Measurements from ENCODE around the gene LRRC71.

Gene LRRC71

DNA sequence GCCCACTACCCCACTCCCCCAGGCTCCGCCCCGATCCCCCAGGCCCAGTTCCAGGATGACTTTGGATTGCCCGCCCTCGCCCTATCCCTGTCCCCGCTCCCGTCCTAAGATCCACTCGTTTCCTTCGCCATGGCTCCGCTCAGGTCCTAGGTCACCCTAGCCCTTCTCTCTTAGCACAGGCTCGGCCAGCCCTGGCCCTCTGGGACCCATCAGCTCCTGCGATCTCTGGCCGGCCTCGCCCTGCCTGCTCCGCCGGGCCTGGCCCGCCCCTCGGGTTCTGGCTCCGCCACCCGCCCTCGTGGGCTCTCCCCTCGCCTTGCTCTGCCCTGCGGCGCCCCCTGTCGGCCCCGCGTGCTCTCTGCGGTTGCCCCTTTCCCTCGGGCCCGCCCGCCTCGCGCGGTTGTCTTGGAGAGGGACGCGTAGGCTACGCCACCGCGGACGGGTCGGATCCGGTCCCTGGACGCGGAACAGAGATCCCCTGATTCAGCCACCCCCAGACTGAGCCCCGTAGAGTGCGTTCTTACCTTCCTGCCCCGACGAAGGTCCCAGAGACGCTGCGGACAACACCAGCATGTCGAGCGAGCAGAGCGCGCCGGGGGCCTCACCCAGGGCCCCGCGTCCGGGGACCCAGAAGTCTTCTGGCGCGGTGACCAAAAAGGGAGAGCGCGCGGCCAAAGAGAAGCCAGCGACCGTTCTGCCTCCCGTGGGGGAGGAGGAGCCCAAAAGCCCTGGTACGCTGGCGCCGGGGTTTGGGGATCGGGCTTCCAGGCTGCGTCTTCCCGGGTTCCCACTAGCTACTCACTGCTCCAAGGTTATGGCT lies at the start of gene LRRC71:
TSS of gene LRRC71 (plus strand) at position 400 of the 820 bp plus-strand sequence. CDS start at position 572, 172 bp downstream.
- DNase-seq: peak; percentile 63

DNA sequence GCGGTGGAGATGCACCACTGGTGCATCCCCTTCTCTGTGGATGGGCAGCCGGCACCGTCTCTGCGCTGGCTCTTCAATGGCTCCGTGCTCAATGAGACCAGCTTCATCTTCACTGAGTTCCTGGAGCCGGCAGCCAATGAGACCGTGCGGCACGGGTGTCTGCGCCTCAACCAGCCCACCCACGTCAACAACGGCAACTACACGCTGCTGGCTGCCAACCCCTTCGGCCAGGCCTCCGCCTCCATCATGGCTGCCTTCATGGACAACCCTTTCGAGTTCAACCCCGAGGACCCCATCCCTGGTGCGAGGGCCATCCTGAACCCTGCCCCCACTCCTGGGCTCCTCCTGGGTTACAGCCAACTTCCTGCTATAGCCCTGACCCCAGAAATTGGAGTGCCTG lies 46.8 kb upstream of the LRRC71 start:
- no peak for DNase-seq

DNA sequence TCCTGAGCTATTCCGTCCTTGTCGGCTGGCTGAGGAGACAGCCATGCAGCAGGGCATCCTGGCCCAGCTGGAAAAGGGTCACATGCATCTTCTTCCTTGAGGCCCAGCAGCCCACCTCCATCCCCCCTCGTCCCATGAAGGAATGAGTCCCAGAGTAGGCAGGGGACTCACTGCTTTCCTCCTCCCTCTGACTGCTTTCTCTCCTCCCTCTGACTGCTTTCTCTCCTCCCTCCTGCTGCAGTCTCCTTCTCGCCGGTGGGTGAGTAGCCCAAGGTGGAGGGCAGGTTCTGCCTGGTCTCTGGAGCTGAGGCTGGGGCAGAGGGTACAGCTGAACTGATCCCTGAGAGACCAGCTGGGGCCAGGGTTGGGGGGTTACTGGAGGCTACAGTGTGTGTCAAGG lies 46.3 kb upstream of the LRRC71 start:
- no peak for DNase-seq

DNA sequence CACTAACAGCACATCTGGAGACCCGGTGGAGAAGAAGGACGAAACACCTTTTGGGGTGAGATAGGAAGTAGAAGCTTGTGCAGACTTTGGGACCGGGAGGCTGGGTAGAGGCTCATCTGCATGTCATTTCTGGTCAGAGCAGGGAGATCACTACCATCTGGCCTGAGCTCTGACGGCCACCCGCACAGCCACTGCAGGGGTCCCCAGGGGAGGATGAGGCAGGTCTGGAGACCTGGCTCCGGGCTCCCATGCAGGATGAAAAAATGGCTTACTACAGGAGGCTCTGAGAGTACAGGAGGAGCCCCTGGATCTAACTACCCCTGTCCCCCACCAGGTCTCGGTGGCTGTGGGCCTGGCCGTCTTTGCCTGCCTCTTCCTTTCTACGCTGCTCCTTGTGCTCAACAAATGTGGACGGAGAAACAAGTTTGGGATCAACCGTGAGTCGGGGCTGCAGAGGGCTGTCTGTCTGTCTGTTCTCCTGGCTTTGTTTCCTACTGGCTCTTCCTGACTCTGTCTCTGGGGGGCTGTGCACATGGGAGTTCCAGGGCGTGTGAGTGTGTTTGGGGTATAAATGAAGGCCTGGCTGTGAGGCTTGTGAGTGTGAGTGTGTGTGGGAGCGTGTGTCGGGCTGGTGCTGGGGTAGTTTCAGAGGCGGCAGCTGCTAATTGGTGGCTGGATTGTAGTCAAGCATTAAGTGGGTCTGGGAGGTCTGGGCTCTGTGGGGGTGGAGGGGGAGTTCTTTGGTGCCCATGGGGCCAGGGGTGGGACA lies 45.7 kb upstream of the LRRC71 start:
- DNase-seq: no peak

DNA sequence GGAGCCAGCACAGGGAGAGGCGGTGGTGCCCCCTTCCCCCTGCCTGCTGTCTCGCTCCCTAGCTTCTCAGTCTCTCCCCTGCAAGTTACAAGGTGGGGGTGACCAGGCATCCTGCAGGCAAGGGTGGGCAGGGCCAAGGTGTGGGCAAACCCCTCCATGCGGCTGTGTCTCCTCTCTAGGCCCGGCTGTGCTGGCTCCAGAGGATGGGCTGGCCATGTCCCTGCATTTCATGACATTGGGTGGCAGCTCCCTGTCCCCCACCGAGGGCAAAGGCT lies 45.2 kb upstream of the LRRC71 start:
- no peak for DNase-seq

DNA sequence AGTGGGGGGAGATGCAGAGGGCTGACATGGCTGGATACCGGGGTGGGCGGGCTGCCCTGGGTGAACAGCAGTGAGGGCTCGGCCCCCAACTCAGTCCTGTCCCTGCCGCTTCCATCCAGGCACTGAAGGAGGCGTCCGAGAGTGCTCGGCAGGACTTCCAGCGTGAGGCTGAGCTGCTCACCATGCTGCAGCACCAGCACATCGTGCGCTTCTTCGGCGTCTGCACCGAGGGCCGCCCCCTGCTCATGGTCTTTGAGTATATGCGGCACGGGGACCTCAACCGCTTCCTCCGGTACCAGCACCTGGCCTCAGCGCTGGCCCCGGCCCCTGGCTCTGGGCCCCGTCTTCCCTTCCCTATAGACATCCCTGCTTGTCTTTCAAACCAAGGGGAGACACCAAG lies 44.2 kb upstream of the LRRC71 start:
- DNase-seq: no peak

DNA sequence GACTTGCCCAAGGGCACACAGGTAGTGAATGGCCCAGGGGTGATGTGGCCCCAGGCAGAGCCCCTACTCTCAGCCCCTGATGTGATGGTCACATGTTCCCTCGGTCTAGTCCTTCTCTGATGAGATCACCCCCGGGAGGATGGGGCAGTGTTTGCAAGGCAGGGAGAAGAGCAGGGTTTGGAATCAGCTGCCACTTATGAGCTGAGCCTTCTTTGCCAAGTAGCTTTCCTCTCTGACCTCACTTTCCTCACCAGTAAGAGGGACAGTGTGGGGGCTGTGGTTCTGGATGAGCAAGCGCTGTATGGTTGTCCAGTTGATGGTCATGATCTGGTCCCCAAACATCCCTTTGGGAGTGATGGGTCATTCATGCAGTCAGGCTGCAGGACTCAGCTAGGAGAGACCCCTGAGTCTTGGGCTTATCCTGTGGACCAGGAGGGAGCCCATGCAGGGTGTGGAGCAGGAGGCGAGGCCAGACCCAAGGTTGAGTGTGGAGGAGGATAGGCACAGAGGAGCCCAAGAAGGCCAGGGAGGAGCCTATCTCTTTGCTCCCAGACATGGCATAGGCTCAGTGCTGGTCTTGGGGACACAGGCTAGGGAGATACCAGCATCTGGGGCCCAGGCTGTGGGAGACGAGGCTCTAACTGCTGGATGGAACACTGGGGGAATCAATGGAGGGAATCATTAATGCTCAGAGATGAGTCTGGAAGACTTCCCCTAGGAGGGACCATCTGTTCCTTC lies 42.8 kb upstream of the LRRC71 start:
- DNase-seq: no peak

DNA sequence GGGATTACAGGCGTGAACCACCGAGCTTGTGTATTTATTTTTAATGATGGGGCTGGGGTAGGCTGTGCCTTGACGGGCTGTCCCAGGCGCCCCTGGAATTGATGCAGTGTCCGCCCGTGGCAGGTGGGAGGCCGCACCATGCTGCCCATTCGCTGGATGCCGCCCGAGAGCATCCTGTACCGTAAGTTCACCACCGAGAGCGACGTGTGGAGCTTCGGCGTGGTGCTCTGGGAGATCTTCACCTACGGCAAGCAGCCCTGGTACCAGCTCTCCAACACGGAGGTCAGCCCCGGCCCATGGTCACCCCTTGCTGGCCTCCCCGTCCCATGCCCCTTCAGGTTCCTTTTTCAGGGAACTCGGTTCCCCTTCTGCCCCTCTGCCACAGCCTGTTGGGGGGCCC lies 40.6 kb upstream of the LRRC71 start:
- no peak for DNase-seq

DNA sequence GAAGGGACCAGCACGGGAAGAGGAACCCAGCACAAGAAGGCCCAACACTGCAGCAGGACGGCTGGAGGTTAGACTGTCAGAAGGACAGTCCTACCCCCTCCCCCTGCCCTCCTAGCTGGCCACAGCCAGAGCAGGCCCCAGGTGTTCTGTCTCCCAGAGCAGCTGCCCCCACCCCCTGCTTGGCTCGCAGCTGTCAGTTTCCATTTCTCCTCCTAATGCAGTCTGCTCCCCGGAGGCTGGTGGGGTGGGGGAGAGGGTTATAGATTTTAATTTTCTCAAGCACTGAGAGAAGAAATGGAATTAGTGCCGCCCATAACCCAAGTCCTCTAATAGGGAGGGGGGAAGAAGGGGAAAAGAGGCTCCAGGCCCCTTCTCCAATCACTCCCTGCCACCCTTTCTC lies 40.0 kb upstream of the LRRC71 start:
- DNase-seq: no peak

DNA sequence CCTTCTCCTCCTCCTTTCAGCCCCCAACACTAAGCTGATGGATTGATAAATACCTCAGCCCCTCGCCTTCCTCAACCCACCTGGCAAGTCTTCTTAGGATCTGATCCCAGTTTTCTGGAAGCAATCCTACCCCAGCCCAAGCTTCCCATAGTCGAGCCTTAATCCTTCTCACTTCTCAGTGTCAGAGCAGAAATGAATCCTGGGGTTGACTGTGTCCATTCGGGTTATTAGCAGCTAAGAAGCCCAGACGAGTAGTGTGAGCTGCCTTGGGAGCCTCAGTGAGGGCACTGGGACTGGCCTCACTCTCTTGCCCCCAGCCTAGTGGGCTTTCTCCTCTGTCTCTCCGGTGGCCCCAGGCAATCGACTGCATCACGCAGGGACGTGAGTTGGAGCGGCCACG lies 39.3 kb upstream of the LRRC71 start:
- DNase-seq: no peak

DNA sequence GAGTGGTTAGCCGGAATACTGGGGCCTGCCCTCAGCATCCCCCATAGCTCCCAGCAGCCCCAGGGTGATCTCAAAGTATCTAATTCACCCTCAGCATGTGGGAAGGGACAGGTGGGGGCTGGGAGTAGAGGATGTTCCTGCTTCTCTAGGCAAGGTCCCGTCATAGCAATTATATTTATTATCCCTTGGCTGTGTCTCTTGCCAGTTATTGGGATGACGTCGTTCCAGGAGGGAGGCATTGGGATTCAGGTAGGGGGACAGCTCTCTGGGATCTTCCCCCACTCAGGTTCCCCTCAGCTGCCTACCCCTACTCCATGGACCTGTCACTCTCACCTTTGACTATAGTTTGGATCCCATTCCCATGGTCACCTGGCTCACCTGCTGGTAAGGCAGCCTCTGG lies 38.8 kb upstream of the LRRC71 start:
- DNase-seq: no peak

DNA sequence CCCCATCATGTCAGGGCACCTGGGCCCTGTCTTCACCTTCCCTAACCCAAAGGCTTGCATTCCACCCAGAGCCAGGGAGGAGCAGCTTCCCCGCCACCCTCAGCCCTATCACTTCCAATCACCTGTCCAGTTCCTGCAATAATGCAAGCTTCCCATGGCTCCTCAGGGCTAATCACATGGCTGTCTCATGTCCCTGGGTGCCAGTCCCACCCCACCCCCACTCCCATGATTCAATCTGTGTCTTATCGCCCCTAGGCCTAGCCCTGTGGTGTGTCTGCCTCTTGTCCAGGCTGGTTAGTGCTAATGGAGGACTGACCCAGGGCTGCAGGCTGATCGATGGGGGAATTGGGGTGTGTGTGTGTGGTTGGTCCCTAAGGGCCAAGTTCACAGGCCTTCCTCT lies 37.9 kb upstream of the LRRC71 start:
- DNase-seq: no peak

DNA sequence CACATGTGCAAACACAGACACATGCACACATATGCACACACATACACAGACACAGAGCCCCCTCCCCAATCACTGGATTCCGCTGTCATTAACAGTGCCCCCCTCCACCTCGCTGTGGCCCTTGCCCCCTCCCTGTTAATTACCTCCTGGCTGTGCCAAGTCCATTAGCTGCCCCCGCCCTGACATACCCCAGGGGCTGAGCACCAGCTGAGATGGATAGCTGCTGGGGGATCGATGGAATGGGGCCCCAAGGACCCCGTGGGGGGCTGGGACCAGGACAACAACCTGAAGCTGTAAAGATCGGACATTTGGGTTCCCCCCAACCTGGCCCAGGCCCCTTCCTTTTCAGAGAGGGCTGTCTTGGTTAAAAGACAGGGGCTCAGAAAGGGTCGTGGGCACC lies 36.5 kb upstream of the LRRC71 start:
- no peak for DNase-seq

DNA sequence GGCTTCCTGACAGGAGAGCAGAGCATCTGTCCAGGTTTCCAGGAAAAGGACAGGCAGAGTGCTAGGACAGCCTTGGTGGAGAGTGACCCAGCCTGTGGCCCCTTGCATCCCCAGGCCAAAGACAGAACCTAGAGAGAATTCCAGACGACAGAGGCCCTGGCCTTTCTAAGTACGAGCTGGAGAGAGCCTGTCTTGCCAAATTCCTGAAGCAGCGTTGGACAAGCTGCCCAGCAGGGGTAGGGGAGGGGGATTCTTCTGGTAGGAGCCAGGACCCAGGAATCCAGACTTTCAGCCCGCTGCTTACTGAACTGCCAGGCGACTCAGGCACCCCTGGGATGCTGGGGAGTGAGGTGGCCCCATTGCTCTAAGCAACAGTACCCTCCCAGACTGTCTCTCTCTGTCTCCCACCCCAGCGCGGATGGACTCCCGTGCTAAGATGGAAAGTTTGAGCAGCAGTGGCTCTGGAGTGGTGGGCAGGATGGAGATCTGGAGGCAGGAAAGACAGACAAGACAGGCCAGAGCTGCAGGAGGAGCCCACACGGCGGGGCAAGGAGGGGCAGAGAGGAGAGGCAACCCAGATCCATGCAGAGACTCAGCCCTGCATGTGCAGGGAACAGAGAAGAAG lies 35.8 kb upstream of the LRRC71 start:
- DNase-seq: no peak

DNA sequence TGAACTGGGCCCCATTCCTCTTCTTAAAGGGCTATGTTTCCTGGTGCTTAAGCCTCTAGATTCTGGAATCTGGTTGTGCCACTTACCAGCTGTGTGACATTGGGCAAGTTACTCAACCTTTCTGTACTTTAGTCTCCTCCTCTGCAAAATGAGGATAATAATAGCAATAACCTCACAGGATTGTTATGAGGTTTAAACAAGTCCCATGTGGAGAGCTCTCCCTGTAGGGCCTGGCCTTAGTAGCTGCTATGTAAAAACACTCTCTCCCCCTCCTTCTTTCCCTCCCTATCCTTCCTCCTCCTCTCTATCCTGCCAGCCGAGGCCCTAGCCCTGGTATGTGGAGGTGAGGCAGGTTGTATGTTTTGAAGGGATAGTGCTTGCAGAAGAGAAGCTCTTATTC lies 35.1 kb upstream of the LRRC71 start:
- no peak for DNase-seq

DNA sequence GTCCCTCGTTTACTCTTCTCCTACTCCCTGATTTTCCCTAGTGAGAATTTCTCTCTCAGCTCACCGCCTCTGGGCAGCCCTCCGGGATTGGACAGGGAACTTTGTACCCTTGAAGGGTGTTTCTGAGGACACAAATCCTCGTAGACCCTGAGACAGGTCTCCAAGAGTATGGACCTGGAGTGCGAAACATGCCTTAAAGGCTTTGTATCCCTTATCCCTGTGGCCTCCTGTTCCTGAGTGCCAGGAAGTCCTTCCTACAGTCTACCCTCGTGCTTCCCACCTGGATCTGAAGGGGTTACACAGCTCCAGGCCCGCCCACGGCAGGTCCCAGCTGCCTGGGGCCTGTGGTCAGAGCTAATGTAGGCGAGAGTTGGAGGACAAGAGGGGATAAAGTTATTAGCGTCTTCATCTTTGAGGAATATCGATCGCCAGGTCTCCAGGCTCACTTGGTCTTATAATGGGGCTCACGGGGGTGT lies 34.5 kb upstream of the LRRC71 start:
- DNase-seq: no peak

DNA sequence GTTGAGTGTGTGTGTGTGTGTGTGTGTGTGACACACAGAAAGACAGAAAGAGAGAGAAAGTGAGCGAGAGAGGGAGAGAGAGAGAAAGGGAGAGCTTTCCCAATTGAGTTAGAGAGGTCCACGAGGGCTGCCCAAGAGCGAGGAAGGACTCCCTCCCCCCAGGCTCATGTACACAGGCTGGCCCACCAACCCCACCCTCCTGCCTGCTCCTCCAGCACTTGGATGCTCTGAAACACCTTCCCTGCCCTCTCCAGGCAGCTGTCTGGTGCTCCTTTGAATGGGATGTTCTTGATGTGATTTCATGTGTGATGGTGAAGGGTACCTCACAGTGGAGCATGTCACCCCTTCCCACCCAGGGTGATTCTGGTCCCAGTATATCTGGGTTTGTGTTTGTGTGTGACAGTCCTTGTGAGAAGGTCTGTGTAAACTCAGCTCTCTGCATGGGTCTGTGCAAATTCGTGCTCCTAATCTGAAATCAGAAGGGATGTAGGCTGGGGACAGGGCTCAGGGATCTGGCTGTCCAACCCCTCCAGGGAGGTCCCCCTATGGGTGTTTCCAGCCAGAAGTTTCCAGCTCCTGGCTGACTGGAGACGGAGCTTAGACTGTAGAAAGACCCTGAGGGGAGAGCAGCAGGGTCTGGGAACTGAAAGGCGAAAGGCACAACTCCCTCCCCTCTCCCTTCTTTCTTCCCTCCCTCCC lies 33.7 kb upstream of the LRRC71 start:
- no peak for DNase-seq

DNA sequence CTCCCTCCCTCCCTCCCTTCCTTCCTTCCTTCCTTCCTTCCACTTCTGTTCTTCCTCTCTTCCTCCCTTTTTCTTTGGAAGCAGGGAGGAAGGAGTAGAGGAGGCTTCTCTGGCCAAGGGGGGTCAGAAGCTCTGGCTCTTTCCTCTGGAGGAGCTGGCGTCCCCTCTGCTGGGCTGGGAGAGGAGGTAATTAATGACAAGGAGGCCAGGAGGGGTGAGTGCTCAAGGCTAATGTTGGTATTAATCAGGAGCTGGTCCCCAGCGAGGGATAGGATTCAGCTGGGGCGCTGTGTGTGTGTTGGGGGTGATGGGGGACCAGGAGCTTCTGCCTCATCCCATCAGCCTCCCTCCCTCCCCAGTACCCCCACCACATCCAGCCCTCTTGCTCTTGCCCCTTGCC lies 33.1 kb upstream of the LRRC71 start:
- DNase-seq: no peak

DNA sequence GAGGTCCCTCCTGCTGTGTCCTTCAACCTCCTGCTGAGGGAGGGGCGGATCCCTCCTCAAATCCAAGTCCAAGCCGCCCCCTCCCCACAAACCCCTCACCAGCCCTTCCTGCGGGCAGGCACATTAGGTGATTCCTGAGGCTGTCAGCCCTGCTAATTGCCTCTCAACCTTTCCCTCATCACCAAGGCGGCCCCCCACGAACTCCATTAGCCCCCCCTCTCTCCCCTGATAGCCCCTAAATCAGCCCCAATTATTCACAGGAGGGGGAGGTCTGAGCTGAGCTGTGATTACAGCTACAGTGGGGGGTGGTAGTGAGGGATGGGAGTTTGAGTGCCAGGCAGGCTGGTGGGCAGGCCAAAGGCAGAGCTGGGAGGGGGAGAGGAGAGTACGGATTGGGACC lies 32.7 kb upstream of the LRRC71 start:
- no peak for DNase-seq

DNA sequence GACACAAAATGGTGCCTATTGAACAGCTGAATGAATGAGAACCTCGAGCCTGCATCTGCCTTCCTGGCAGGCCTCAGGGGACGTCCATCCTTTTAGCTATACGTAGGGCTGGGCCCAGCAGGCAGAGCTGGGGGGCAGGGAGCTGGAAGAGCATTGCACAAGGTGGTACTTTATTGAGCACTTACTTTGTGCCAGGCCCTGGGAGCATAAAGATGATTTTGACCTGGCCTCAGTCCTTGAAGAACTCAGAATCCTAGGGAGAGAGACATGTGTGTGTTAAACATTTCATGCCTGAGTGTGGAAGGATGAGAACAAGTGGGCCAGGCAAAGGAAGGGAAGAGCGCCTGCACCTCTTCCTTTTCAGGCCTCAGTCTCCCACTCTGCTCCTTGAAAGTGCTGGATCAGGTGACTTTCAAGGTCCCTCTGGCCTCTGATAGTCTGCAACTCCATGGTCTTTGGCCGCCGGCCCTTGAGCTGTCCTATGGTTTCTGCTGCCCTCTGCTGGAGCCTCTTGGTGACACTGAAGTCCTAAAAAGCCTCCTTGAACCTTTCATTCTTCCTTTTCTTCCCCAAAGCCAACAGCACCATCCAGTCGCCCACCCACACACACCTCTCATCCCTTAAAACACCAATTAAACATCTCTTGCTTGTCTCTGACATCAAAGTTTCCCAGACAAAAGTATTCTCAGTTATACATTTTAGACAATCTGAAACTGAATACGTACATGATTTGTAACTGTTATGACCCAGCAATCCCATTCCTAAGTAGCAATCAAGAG lies 30.4 kb upstream of the LRRC71 start:
- peak; percentile 56 for DNase-seq

DNA sequence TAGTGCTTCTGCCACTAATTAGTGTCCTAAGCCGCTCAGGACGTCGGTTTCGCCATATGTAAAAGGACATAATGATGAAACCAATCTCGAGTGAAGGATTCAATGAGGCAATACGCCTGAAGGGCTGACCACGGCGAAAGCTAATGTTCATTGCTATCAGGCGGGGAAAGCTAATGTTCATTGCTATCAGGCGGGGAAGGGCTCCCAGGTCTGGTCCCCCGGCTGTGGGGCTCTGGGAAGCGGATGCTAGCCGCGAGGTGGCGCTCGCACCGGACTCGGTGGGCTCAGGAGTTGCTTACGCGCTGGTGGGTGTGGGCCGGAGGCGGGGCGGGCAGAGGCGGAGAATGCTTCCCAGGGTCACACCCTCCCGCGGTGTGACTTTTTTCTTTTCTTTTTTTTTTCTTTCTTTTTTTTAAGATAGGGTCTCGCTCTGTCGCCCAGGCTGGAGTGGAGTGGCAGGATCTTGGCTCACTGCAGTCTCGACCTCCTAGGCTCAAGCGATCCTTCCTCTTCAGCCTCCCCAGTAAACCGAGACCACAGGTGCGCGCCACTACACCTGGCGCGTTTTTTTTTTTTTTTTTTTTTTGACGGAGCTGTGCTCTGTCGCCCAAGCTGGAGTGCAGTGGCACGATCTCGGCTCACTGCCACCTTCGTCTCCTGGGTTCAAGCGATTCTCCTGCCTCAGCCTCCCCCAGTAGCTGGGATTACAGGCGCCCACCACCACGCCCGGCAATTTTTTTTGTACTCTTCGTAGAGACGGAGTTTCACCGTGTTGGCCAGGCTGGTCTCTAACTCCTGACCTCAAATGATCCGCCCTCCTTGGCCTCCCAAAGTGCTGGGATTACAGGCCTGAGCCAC lies 28.0 kb upstream of the LRRC71 start:
- peak; percentile 87 for DNase-seq

Data from activated naive CD4-positive, alpha-beta T cell treated with Interleukin-2 at 50 U/mL for 16 hours (primary cell).